ENCODE measurements around the gene SCAF4. TPM values are rescaled to one million over a fixed set of nuclear protein-coding genes. Genes with fewer than 3 reads are reported as not detected.

Gene SCAF4
- total and polyA plus RNA-seq, 2 donors (not counting 1 experiment from before 2014, with no cell fraction given) = 42.3 to 110 TPM

GRCh38 chr21:31752352-31752751, 20.4 kb upstream of the SCAF4 start:
- H3K4me3 Mint-ChIP-seq = no peak overlapping the region
- TF ChIP-seq EZH2 (IDR thresholded peaks at IDR 0.05; ENCODE audit: borderline replicate concordance, insufficient read depth, low read depth, low read length, poor library complexity, severe bottlenecking) = no peak
- no peak for TF ChIP-seq CTCF (IDR thresholded peaks at IDR 0.05)
- WGBS (ENCODE audit: insufficient coverage) = 95% methylated on average over 4 of the region's 4 CpGs
- Histone ChIP-seq H3K9me3 (ENCODE audit: control extremely low read depth in 1 of 3, control insufficient read depth in 2 of 3, insufficient read depth in 1 of 3, low read length in 2 of 3) (no peaks in the 10 kb centered on the region), H2AFZ (ENCODE audit: insufficient read depth, low read depth, low read length, poor library complexity, severe bottlenecking) (no peak overlapping the region), H3K4me2 (replicated peaks; ENCODE audit: low read depth, low read length, poor library complexity, severe bottlenecking) (no peak overlapping the region), H3K36me3 (replicated peaks in 1 of 2; ENCODE audit: control extremely low read depth in 1 of 2, control insufficient read depth in 1 of 2, extremely low read depth in 1 of 2, insufficient read depth in 2 of 2, low read length in 1 of 2) (no peaks in the 10 kb centered on the region), H3K4me3 (ENCODE audit: control extremely low read depth in 1 of 5, extremely low read depth in 1 of 5, insufficient read depth in 1 of 5, low read depth in 2 of 5, low read length in 4 of 5) (no peak overlapping the region), H3K4me1 (ENCODE audit: control insufficient read depth in 2 of 2, insufficient read depth in 2 of 2, low read length in 2 of 2) (no peaks in the 10 kb centered on the region), H4K20me1 (ENCODE audit: control insufficient read depth, insufficient read depth, low read length, poor library complexity, severe bottlenecking) (no peaks in the 10 kb centered on the region), H3K9ac (ENCODE audit: low read length) (no peak overlapping the region), H3K79me2 (ENCODE audit: control insufficient read depth, insufficient read depth, low read length) (no peaks in the 10 kb centered on the region), H3K27me3 (replicated peaks in 1 of 4; ENCODE audit: control extremely low read depth in 1 of 4, control insufficient read depth in 3 of 4, insufficient read depth in 4 of 4, low read length in 3 of 4) (no peaks in the 10 kb centered on the region), H3K27ac (ENCODE audit: low read length in 2 of 2) (no peak overlapping the region)
- intact Hi-C loops (cut with micrococcal nuclease) = no loop called here
- H3K9me3 Mint-ChIP-seq (ENCODE audit: insufficient read depth) = no peaks in the 10 kb centered on the region
- no peak for DNase-seq
- no peaks in the 10 kb centered on the region for H3K27me3 Mint-ChIP-seq
- ChIA-PET POLR2A (no interaction called here), CTCF (interaction anchor here (1.2 kb wide), 1 partner anchor 20 kb away, joined by 3 read pairs; no protein-coding TSS in a partner anchor)
- peaks cover 2% of the 10 kb centered on the region for H3K4me1 Mint-ChIP-seq
- no peak overlapping the region for H3K27ac Mint-ChIP-seq
- no peak for ATAC-seq (ENCODE audit: low read depth)

GRCh38 chr21:31750843-31751242, 18.9 kb upstream of the SCAF4 start:
- no peaks in the 10 kb centered on the region for H3K79me2 ChIP-seq (ENCODE audit: control insufficient read depth, insufficient read depth, low read length)
- TF ChIP-seq EZH2 (IDR thresholded peaks at IDR 0.05; ENCODE audit: borderline replicate concordance, insufficient read depth, low read depth, low read length, poor library complexity, severe bottlenecking) = no peak
- no peak for TF ChIP-seq CTCF (IDR thresholded peaks at IDR 0.05)
- DNase-seq = no peak
- no peak overlapping the region for H2AFZ ChIP-seq (ENCODE audit: insufficient read depth, low read depth, low read length, poor library complexity, severe bottlenecking)
- H3K27me3 Mint-ChIP-seq = no peaks in the 10 kb centered on the region
- H3K9ac ChIP-seq (ENCODE audit: low read length) = no peak overlapping the region
- H3K36me3 ChIP-seq (replicated peaks in 1 of 2; ENCODE audit: control extremely low read depth in 1 of 2, control insufficient read depth in 1 of 2, extremely low read depth in 1 of 2, insufficient read depth in 2 of 2, low read length in 1 of 2) = no peaks in the 10 kb centered on the region
- intact Hi-C loops (cut with micrococcal nuclease) = no loop called here
- no peak overlapping the region for H3K4me3 ChIP-seq (ENCODE audit: control extremely low read depth in 1 of 5, extremely low read depth in 1 of 5, insufficient read depth in 1 of 5, low read depth in 2 of 5, low read length in 4 of 5)
- peaks cover 6% of the 10 kb centered on the region for H3K4me1 Mint-ChIP-seq
- H4K20me1 ChIP-seq (ENCODE audit: control insufficient read depth, insufficient read depth, low read length, poor library complexity, severe bottlenecking) = no peaks in the 10 kb centered on the region
- ChIA-PET POLR2A (no interaction called here), CTCF (interaction anchor here (0.7 kb wide), 1 partner anchor 502 kb away, joined by 3 read pairs; no protein-coding TSS in a partner anchor)
- no peak overlapping the region for H3K27ac Mint-ChIP-seq
- peaks cover 0 to 6% (median 3%) of the 10 kb centered on the region in 3 donors for H3K9me3 ChIP-seq (ENCODE audit: control extremely low read depth in 1 of 3, control insufficient read depth in 2 of 3, insufficient read depth in 1 of 3, low read length in 2 of 3)
- H3K4me2 ChIP-seq (replicated peaks; ENCODE audit: low read depth, low read length, poor library complexity, severe bottlenecking) = no peak overlapping the region
- no peak overlapping the region for H3K27ac ChIP-seq (ENCODE audit: low read length in 2 of 2)
- no peak overlapping the region for H3K4me3 Mint-ChIP-seq
- no peak for ATAC-seq (ENCODE audit: low read depth)
- H3K27me3 ChIP-seq (replicated peaks in 1 of 4; ENCODE audit: control extremely low read depth in 1 of 4, control insufficient read depth in 3 of 4, insufficient read depth in 4 of 4, low read length in 3 of 4) = no peaks in the 10 kb centered on the region
- H3K4me1 ChIP-seq (ENCODE audit: control insufficient read depth in 2 of 2, insufficient read depth in 2 of 2, low read length in 2 of 2) = no peaks in the 10 kb centered on the region
- peaks cover 5% of the 10 kb centered on the region for H3K9me3 Mint-ChIP-seq (ENCODE audit: insufficient read depth)
